AG09319 (cell line): ENCODE data around the gene MLST8.

Source experiments
- DNase-seq: peaks from one replicate; pipeline ENCODE4 v3.0.0-alpha.2; 2010; ENCODE audit warnings: low read depth; ENCODE audit errors: extremely low read depth
- TF ChIP-seq, protein P1 (sequence below): IDR thresholded peaks from 2 replicates; pipeline ENCODE4 v1.5.1; 2011; ENCODE audit warnings: low read depth, mild to moderate bottlenecking, inconsistent platforms, low read length, moderate library complexity

MLST8 gene

DNA sequence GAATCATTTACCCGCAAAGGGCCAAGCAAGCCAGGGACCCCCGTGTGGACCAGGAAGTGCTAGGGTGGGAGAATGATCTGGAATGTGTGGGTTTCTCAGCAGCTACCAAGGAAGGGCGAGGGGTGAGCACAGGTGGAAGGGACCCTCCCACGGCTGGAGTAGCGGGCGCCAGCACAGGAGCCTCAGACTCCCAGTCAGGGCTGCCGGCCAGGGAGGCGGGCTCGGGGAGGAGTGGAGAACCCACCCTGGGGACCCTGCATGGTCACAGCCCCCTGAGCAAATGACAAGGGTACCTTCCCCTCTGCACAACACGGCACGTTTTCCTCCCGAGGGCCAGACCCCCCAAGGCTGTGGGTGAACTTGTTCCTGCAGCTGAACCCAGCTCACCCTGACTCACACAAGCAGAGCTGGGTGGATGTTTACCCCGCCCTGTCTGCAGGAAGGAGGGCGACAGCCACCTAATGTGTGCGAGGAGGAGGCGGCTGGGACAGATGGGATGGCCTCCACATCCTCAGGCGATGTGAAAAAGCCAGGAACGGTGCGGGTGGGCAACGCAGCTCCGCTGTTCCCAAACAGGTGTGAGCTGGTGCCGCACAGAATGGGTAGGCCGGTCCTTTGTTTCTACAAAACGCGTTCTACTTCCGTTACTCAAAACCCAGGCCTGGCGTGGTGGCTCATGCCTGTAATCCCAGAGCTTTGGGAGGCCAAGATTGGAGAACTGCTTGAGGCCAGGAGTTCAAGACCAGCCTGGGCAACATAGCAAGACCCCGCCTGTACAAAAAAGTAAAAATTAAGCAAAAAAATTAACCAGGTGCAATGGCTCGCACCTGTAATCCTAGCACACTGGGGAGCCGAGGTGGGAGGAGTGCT lies 39.9 kb downstream of the MLST8 start:
- TF ChIP-seq, protein P1, sequence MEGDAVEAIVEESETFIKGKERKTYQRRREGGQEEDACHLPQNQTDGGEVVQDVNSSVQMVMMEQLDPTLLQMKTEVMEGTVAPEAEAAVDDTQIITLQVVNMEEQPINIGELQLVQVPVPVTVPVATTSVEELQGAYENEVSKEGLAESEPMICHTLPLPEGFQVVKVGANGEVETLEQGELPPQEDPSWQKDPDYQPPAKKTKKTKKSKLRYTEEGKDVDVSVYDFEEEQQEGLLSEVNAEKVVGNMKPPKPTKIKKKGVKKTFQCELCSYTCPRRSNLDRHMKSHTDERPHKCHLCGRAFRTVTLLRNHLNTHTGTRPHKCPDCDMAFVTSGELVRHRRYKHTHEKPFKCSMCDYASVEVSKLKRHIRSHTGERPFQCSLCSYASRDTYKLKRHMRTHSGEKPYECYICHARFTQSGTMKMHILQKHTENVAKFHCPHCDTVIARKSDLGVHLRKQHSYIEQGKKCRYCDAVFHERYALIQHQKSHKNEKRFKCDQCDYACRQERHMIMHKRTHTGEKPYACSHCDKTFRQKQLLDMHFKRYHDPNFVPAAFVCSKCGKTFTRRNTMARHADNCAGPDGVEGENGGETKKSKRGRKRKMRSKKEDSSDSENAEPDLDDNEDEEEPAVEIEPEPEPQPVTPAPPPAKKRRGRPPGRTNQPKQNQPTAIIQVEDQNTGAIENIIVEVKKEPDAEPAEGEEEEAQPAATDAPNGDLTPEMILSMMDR = no peak
- no peak for DNase-seq

DNA sequence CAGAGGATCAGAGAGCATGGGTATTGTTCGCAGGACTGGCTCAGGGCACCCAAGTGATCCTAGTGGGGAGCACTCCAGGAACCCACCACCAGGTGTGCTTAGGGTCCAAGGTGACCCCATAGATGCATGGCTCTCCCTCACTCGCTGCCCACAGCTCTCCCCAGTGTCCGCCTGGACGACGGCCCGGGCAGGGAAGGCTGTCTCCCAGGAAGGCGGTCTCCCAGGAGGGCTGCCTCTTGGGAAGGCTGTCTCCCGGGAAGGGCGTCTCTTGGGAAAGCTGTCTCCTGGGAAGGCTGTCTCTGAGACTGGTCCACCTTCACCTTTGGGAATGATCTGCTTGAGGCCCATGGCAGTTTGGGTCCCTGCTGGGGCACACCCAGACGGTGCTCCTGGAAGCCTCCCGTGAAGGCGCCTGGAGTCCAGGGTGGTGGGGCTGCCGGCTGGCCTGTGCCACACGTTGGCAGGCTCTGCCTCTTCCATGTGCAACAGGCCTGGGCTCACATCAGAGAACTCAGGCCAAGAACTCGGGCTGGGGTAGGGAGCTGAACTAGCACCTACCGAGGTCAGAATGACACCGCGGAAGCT lies 41.1 kb downstream of the MLST8 start:
- TF ChIP-seq, protein P1 = no peak
- DNase-seq = no peak

DNA sequence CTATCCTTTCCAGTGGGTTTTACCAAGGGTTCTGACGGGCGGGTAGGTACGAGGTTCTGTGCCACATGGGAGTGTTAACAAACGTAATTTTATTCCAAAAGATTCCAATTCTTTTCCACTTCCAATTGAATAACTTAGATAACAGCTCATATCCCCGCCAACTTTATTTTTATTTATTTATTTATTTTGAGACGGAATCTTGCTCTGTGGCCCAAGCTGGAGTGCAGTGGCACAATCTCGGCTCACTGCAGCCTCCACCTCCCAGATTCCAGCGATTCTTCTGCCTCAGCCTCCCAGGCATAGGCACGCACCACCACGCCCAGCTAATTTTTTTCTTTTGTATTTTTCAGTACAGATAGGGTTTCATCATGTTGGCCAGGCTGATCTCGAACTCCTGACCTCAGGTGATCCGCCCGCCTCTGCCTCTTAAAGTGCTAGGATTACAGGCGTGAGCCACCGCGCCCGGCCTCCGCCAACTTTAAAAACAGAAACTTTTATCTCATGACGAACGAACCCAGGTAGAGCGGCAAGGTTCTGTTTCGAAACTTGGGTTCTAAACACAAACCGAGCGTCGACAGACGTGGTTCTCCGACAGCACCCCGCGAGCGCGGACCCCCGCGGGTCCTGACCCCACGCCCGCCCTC lies 45.5 kb downstream of the MLST8 start:
- no peak for DNase-seq
- TF ChIP-seq, protein P1 = no peak

DNA sequence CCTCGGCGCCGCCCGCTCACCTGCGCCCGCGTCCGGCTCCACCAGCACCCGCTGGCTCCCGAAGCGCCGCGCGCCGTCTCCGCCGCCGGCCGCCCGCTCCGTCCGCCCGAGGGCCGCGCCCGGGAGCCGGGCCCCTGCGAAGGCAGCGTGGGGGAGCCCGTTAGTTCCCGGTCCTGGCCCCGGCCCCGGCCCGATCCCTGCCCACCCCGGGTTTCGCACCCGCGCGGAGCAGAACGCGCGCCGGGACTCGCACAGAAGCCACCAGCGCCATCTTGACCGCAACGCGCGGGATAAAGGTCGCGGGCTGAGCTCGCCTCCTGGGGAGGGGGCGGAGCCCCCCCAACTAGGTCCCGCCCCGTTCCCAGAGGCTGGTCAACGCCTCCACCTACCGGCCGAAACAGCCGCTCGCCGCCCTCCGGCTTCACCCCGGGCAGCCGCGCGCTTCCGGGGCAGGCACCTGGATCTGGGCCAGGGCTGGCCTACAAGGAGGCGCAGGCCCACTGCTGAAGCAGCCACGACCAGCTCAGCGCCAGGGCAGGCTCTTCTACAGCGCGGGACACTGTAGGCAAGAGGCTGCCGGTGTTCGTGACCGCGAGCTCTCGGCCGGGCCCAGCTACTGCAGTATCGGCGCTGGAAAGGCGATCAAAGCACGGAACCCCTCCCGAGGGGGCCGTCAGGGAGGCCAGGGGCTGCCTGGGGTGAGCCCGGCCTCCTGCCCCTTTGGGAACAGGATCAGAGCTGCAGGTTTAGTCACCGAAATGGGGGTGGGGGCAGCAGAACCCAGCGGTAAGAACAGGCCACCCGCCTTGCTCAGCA lies 46.2 kb downstream of the MLST8 start, which contains the start of gene ECI1:
Gene ECI1, minus strand, starts transcription at position 292 of the 816 bp plus-strand sequence. Its CDS starts 21 bp downstream, at position 271.
- TF ChIP-seq, protein P1 = peak; percentile 69
- peak; percentile 84 for DNase-seq

DNA sequence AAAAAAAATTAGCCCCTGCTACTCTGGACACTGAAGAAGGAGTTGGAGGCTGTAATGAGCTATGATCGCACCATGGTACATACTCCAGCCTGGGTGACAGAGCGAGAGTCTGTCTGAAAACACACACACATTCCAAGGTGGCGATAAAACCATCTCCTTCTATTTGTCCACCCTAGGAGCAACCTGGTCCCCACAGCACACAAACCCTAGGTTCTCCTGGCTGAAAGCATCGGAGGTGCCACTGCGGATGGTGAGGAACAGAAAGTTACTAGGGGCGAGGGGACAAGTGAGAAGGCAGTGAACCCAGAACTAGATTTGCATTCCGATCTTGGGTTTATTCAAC lies 47.5 kb downstream of the MLST8 start:
- DNase-seq = no peak
- TF ChIP-seq, protein P1 = no peak

DNA sequence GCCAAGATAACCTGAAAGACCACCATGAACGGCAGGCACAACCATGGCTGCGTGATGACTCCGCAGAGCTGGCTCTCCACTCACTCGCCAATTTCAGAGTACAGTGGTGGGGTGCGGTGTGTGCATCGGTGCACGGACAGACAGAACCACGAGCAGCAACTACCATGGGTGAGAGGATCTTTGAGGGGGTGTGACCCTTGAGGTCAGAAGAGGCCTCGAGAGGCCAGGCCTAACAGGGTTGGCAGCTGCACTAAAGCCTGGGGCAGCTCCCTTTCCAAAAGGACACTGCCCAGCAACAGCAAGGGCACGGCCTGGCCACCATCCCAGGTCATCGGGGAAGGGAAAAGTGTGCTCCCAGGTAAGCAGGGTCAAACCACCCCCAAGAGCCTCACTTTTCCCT lies 48.0 kb downstream of the MLST8 start:
- no peak for DNase-seq
- TF ChIP-seq, protein P1 = no peak
